GM19025 (cell line): ENCODE results near the gene SEC24B.

Experiments used
- ATAC-seq: cut with Tn5 transposase; IDR thresholded peaks from one replicate; pipeline ENCODE4 v1.9.1; 2021; ENCODE audit warnings: mild to moderate bottlenecking, low read depth, moderate library complexity; ENCODE audit not compliant: unreplicated experiment

Gene SEC24B

DNA sequence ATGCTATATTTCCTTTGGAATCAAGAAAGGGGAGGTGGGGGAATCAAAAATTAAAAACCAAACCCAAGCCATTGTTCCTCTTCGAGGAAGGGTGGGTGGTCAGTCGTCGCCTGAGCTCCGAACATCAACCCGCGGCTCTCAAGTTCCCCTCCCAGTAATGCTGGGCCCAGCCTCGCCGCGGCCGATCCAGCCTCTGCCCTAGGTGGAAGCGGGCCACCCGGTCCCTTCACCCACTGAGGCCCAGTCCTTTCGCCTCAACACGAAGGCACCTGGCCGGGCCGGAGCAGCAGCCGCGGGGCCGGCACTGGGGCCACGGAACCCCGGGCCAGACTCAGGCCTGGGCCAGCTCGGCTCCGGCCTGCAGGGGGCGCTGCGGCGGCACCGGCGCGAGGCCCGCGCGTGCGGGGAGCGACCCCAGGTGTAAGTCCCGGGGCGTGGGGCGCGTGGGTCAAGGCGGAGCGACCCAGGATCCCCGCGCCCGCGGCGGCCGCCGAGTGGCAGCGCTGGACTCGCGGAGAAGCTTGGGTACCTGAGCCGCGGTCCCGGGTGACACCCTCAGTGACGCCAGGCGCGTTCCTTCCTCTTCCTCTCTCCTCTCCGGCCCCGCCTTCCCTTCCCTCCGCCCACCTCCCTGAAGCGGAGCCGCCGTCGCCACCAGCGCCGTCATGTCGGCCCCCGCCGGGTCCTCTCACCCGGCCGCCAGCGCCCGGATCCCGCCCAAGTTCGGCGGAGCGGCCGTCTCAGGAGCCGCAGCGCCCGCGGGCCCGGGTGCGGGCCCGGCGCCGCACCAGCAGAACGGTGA is at the start of gene SEC24B:
Gene SEC24B, plus strand, starts transcription at position 611 of the 802 bp plus-strand sequence. Its CDS starts 55 bp downstream, at position 666.
- peak; percentile 93 for ATAC-seq

DNA sequence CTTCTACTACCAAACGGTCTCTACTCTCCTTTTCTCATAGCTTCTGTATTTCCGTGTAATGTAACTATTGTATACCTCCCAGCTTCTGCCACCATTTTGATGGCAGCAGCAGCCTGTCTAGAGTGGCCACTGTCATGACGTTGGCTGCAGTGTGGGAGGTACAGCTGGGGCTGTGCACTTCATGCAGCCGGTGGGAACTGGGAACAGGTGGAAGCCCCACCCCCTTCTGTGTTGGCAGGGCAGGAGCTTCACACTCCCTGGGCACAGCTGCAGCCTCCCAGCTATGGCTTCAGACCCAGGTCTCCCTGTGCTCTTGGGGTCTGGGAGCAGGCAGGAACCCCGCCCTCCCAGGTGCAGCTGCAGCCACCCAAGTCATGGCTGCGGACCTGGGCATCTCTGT is 49.8 kb upstream of the SEC24B start:
- no peak for ATAC-seq

DNA sequence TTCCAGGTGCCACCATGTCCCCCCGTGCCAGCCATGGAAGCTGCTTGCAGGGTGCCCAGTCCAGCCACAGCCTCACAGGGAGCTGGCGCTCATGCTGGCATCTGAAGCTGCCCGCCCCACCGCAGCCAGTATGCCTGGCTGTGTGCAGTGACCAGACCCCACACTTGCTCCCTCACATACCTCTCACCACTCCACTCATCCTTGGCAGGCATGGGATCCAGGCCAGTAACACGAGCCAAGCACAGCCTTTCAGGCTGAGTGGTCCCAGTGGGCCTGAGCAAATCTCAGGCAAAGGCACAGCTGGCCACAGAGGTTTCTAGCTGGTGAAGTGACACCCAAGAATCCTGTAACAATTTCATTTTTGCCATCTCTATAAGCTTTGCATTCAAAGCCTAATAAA is 48.4 kb upstream of the SEC24B start:
- no peak for ATAC-seq

DNA sequence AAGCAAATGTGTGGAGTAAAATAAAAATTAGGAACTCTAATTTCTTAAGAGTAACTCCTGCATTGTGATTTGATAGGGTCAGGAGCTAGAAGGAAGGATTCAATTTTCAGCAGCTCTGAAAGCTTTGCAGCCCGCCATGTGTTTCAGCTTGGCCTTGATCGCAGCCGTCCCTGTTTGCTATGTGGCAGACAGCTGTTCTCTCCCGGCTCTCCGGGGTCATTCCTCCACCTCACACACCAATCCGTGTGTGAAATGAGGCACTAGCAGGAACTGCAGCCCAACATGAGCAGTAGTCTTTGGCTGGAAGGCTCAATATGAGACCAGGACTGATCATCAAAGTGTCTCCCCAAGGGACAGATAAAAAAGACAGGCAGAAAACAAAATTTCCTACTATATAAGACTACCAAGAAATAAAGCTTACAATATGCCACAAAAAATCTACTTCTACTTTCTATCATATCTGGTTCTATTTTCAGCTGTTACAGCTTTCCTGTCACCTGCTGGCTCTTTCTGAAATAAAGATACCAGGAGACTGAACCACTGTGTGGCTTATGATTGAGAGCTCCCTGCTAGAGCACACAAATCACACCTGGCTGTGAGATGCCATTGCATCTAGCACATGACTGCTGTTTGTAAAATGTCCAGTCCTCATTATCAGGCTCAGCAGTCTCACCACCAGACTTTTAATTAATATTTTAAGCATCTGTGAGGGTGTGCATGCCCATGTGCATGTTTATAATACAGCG is 44.1 kb upstream of the SEC24B start:
- no peak for ATAC-seq

DNA sequence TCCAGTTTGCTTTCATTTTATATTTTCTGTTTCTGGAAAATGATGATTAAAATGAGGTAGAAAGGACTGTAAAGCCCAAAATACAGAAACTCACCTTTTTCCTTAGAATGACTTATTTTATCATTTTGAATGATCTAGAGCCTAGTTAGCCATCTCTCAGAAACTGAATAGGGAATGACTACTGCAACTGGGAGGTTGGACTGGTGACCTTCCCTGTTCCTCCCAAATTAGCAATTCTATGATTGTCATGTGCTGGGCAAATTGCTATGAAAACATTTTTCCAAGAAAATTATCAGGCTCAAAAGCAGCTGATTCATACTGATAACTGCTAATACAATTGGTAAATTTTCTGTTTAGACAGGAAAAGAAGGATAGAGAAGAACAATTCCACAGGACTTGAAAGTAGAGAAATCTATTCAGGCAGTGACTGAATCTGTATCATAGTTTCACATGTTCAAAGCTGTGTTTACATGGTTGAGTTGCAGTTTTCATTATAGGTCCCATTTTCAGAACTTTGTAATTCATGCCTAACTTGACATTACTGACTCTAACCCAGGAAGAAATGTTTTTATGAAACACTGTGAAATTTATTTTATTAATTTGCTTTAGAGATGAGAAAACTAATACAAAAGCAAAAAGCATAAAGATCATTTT is 43.4 kb upstream of the SEC24B start:
- no peak for ATAC-seq

DNA sequence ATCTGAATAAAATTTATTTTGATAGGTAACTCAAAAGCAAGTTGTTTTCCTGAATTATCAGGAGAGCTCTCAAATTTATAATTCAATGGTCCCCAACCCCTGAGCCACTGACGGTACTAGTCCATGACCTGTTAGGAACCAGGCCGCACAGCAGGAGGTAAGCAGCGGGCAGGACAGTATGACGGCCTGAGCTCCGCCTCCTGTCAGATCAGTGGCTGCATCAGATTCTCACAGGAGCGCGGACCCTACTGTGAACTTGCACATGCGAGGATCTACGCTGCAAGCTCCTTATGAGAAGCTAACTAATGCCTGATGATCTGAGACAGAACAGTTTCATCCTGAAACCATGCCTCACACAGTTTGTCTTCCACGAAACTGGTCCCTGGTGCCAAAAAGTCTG is 37.9 kb upstream of the SEC24B start:
- no peak for ATAC-seq

DNA sequence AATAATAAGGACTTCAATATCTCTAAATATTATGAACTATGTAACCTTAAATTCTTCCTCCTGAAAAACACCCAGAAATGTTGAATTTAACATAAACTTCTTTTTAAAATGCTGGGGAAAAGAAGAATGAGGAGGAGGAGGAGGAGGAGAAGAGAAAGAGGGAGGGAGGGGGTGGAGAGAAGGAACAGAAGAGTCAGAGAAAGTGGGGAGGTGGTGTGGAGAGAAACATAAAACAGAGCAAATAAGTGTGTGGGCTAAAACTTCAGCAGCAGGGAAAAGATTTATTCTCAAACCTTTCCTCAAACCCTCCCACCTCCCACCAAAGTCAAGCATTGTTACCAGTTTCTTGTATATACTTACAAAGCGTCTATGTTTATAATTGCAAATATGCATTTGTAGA is 34.7 kb upstream of the SEC24B start:
- ATAC-seq: no peak

DNA sequence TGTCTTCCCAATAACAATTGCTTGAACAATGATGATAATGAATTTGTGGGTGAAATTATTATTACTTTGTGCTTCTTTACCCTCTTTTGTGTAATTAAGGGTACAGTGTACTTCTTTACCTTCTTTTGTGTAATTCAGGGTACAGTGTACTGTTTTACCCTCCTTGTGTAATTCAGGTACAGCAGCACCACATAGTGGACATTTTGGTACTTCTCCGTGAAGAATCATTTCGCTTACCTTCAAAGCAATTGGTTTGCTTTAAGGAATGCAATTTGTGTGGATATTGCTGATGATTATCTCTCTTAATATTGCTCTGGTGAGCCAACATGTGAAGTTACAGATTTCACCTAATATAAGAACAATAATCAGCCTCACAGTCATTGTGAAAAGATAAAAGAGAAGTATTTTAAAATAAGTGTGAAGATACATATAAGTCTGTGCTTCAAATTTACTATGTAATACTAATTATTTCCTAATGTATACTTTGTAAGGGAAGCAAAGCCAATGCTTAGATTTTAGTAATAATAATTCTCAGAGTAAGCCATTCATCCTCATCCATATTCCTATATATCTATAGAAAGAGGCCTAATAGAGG is 27.2 kb upstream of the SEC24B start:
- no peak for ATAC-seq

DNA sequence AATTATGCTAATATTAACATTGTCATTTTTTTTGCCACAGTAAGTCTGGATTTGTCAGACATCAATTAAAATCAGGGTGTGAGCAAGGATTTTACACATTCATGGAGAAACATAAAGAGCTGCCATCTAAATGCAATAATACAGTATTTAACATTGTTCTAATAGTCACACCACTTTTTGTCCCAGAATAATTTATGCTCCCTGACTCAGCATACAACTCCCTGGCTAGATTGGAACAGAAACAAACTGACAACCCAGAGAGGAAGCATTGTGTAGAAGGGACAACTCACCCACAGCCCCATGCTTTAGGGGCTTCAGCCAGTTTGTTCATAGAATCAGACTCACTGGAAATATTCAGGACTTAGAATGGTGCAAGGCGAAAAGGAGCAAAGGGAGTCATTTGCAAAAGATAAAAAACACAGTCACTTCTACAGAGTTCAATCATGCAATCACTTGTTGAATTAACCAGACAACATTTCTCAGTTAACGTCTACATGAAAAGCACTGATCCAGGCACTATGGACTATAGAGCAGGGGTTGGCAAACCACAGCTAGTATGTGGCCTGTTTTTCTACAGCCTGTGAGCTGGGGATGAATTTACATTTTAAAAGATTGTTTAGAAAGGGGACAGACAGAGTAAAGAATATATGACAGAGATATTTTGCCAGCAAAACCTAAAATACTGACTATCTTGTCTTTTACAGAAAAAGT is 26.4 kb upstream of the SEC24B start:
- no peak for ATAC-seq

DNA sequence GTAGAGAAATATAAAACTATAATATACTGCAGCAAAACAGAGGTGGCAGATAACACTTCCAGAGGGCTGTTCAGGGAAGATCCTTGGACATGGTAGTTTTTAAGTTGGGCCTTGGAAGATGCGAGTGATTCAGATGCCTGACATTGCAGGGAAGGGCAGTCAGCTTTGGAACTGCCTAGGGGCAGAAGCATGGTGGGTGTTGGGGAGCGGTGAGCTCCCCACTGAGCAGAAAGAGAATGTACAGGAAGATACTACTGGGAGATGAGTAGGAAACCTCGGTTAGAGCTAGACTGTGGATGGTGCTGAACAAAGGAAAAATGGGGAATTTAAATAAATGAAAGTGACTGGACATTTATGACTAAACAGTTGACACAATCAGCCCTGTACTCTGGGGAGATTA is 24.9 kb upstream of the SEC24B start:
- no peak for ATAC-seq

DNA sequence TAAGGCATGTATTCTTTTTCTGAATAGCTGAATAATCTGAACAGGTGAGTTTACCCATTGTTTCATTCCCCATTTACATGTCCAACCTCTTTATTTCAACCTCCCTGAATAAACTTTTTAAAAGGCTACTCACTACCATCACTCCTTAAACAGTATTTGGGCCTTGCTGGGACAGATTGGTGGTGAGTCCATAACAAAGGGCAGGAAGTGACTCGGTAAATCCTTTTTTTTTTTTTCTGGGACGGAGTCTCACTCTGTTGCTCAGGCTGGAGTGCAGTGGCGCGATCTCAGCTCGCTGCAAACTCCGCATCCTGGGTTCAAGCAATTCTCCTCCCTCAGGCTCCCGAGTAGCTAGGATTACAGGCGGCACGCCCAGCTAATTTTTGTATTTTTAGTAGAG is 23.4 kb upstream of the SEC24B start:
- no peak for ATAC-seq

DNA sequence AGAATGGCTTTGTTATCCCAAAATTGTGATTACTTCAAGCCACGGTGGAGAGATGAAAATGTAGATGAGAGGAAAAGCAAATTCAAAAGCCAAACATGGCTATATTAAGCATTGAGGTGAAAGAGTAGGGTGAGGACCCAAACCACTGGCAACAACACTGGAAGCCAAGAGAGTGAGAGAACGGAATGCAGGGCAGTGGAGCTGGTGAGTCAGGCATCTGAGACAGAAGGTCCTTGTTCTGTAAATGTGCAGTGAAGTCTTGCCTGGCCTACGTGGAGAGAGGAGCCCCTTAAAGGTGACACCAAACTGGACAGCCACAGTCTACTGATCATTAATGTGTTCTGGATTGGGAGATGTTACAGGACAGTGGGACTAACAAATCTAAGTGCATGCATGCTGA is 22.8 kb upstream of the SEC24B start:
- no peak for ATAC-seq

DNA sequence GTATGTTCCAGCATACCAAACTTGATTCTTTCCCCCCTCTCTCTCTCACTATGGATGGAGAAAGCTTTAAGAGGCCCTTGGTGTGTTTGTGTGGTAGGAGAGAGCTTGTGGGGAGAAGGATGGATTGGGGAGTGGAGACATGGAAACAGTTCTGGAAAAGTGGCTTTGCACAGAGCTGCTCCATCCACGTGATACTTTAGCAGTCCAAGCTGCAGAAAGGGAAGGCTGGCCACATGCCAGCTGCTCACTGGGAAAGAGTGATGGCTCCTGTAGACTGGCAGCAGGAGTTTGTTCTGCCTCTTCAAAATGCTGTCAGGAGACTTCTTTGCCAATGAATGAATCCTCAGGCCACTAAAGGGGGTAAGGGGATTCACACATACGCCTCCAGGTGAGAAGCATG is 21.7 kb upstream of the SEC24B start:
- ATAC-seq: no peak

DNA sequence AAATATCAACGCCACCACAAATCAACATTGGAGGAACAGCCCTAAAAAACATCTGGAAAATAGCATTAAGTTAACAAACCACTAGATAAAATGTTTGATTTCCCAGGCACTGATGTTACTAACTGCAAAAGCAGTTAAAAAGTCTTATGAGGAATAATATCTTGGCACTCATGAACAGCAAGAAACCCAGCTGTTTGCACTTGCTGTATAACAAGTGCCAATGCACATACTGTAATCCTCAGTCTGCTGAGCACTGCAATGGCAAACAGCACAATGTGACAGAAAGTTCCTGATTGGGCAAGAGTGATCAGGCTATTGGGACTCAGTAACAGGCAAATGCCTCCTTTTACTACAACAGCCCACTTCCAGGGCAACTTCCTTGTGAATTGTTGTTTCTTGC is 20.8 kb upstream of the SEC24B start:
- no peak for ATAC-seq

DNA sequence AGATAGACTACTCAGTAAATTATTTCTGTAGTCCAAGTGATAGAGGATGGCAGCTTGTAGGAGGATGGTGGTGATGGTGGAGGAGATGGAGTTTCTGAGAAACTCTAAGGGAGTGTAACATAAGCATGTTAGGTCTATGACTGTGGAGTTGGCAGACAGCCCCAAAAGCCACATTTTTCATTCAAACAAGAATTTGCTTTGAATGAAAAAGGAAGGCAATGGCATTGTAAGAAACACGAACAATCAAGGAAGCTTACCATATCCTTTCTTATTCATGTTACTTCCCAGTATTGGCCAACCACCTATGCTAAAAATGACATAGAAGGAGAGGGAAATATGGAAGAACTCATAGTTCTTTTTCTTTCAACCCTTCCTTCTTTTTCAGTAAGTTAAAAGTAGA is 18.7 kb upstream of the SEC24B start:
- ATAC-seq: no peak

DNA sequence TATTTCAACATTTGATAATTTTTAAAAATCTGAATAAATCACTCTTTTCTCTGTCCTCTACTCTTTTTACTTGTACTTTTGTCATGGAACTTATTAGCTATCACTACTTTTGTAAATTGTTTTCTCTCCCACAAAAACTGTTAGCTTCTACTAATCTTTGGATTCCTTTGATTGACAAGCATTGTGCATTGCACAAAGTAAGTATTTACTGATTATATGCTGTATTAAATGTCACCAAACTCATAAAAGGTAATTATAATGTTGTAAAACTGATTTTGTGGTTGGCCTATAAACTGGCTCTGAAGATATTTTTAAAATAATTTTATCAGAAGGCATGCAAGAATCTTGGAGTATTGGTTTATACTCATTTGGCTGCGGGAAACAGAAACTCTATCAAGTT is 15.0 kb upstream of the SEC24B start:
- ATAC-seq: no peak

DNA sequence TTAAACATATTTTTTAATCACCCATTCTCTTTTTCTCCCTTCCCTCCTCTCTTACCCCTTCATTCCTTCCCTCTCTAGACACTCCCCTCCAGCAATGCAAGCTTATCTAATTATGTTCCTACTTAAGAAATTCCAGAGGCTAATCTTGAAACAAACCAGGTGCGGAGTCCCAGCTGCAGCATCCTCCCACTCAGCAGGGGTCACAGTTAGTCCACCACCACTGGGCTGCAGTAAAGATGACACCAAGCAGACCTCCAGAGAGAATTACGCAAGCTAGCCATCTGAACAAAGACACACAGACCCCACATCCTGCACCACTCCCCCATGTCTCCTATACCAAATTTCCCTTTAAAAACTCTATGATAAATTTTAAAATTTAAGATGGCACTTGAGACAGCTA is 13.9 kb upstream of the SEC24B start:
- no peak for ATAC-seq

DNA sequence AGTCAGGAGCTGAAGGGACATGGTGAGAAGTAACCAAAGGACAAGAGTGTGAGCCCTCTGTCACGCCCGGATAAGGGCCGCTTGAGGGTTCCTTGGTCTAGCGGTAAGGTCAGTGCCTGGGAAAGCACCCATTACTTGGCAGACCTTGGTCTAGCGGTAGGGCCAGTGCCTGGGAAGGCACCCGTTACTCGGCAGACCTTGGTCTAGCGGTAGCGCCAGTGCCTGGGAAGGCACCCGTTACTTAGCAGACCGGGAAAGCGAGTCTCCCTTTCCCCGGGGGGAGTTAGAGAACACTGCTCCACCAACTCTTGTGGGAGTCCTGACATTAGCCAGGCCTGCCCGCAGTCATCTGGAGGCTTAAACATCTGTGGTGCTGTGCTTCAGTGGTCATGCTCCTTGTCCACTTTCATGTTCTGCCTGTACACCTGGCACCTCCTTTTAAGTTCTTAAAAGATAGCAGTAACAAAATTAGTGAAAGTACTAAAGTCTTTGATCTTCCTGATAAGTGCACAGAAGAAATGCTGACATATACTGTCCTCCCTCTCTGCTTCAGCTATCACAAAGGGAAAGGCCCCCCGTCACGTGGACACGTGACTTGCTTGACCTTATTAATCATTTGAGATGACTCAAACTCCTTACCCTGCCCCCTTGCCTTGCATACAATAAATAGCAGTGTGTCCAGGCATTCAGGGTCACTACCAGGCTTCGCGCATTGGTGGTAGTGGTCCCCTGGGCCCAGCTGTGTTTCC is 9.3 kb upstream of the SEC24B start:
- ATAC-seq: no peak

DNA sequence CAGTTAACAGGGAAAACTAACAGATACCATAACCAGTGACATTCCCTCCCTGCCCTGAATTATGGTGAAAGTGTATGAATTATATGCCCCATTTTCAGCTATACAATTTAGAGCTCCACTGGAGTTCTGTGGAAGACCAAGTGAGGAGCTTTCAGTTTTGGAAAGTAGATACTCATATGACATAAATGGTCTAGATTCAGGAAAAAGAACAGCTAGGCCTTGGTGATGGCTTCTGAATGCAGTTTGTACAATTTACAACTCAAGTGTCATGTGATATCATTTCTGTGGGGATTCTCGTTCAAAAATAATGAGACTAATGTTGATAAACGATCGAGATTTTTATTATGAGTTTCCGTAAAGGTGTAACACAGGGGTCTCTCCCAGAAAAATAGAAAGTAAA is 8.2 kb upstream of the SEC24B start:
- no peak for ATAC-seq

DNA sequence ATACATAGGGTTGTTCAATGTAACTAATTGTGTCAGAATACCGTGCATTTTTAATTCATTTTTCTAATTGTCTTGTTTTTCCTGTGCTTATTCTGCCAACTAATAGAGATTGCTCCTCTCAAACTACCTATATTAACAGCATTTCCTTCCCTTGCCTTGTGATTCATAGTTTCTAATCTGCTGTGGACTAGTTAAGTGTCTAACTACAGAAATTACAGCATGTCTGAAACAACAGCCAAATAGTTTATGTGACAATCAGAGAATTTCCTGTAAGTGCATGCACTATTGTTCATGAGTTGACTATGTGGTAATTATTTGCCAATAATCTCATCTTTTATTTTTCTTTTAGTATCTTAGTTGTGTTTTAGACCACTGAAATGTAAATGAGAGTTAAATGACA is 4.1 kb upstream of the SEC24B start:
- ATAC-seq: no peak
